Loucy (cell line): Measurements from ENCODE around the gene ZNF407.

ENCODE experiments used
- CTCF ChIP-seq: fragments of 200-600 bp; sonication (generic); conservative IDR thresholded peaks from 2 replicates; pipeline ENCODE4 v1.5.1; 2014; ENCODE audit warnings: mild to moderate bottlenecking, antibody characterized with exemption, low read length
- EZH2phosphoT487 ChIP-seq: fragments of 200-600 bp; IDR thresholded peaks from 2 replicates; pipeline ENCODE4 v1.6.1; 2018; ENCODE audit warnings: antibody characterized with exemption, mild to moderate bottlenecking, moderate library complexity, borderline replicate concordance

GRCh38 chr18:74929110-74929509 is 331.4 kb downstream of the ZNF407 start:
- no peak for TF ChIP-seq EZH2phosphoT487
- TF ChIP-seq CTCF = no peak
